GM21423 (cell line): ENCODE measurements around the gene PPP6R1.

Experiments used
- ATAC-seq: cut with Tn5 transposase; IDR thresholded peaks from one replicate; pipeline ENCODE4 v1.9.1; 2021; ENCODE audit warnings: mild to moderate bottlenecking, moderate library complexity; ENCODE audit not compliant: unreplicated experiment

The PPP6R1 gene, protein sequence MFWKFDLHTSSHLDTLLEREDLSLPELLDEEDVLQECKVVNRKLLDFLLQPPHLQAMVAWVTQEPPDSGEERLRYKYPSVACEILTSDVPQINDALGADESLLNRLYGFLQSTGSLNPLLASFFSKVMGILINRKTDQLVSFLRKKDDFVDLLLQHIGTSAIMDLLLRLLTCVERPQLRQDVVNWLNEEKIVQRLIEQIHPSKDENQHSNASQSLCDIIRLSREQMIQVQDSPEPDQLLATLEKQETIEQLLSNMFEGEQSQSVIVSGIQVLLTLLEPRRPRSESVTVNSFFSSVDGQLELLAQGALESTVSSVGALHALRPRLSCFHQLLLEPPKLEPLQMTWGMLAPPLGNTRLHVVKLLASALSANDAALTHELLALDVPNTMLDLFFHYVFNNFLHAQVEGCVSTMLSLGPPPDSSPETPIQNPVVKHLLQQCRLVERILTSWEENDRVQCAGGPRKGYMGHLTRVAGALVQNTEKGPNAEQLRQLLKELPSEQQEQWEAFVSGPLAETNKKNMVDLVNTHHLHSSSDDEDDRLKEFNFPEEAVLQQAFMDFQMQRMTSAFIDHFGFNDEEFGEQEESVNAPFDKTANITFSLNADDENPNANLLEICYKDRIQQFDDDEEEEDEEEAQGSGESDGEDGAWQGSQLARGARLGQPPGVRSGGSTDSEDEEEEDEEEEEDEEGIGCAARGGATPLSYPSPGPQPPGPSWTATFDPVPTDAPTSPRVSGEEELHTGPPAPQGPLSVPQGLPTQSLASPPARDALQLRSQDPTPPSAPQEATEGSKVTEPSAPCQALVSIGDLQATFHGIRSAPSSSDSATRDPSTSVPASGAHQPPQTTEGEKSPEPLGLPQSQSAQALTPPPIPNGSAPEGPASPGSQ

DNA sequence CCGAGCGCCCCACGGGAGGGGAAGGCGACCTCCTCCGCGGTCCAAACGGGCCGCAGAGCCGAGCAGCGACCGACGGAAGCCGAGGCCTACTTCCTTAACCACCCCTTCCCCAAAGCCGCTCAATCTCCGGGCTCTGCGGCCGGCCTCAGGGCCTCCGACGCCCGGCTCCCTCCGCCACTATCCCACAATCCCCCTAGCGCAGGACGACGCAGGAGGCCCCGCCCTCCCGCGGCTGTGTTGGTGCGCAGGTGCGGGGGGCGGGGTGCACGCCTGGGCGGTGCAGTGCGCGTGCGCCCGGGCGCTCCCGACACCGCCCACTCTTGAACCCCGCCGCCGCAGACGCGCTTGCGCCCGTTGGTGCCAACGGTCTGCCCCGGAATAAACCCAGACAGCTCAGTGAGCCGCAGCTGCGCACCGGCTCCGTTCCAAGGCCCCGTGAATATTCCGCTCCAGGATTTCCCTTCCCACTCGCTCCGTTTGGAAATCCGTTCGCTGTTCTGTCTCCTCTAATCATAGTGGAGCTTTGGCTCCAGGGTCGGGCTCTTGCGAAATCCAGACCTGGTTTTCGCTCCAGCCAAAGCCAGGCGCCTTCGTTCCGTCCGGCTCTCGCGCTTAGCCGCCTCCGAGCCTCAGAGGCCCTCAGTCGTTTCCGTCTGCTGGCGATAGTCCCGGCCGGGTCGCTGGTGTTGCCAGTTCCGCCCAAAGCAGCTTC lies at the start of gene PPP6R1:
Gene PPP6R1, minus strand, starts transcription at position 190 of the 712 bp plus-strand sequence. CDS start 11,914 bp downstream, outside the sequence.
- peak; percentile 64 for ATAC-seq

DNA sequence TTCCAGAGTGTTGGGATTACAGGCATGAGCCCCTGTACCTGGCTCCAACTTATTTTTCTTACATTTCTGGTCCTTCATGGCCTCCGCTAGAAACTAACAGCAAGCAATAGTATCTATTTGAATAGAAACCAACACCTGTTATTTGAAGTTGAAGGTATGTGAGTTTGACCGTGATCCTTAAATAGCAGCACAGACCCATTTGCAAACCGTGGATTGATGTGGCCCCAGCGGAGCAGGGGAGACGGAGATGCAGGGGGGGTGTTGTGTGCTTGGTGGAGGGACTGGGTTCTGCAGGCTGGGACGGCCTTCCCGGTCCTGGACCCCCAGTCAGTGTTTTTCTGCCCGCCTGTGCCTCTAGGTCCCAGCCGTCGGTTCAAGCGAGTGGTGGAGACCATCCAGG lies 49.5 kb upstream of the PPP6R1 start:
- no peak for ATAC-seq

DNA sequence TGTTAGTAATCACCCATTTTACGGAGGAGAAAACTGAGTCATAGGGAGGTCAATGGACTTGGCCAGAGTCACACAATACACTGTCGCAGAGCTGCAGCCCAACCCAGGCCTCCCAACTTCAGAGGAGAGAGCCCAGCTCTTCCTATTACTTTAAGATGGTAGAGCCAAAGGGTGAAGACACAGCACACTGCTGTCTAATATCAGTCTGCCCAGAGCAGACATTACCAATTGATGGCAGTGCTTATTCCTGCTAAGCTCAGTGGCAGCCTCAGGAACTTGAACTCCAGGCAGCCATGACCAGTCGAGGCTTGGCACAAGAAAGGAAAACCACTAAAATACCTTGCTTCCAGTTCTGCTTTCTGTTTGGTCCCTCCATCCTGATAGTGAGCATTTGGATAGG lies 47.9 kb upstream of the PPP6R1 start:
- no peak for ATAC-seq

DNA sequence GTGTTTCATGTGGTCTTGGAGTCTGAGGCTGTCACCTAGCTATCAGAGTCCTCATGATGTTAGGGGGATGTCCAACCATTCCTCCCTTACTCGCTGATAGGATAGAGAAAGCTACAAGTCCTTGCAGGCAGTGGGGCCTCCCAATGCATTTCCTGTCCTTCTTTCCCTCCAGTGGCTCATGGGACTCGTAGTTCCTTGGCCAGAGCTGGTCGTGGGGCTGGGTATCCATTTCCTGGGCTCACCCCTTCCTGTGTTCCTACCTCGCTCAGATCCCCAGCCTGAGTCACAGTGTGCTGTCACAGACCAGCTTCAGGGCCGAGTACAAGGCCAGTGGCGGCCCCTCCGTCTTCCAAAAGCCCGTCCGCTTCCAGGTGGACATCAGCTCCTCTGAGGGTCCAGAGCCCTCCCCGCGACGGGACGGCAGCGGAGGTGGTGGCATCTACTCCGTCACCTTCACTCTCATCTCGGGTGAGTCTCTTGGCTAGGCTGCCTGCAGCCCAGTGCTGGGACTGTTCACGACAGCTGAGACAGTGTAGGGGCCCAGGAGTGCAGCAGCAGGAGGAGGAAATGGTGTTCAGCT lies 47.3 kb upstream of the PPP6R1 start:
- ATAC-seq: no peak

DNA sequence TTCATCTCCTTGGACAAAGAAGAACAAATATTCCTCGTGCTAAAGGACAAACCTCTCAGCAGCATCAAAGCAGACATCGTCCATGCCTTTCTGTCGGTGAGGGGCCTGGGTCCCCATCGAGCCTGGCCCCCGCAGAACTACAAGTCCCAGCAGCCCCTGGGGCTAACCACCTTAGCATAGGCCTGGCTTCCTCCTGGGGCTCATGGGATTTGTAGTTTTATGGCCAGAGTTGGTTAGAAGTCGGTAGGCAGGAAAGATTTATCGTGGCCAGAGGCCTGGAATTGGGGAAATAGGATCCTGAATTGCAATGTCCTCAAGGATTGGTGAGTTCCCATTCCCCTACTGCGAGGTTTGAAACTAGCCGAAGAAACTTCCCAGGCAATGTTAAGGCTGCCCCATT lies 46.7 kb upstream of the PPP6R1 start:
- ATAC-seq: no peak

DNA sequence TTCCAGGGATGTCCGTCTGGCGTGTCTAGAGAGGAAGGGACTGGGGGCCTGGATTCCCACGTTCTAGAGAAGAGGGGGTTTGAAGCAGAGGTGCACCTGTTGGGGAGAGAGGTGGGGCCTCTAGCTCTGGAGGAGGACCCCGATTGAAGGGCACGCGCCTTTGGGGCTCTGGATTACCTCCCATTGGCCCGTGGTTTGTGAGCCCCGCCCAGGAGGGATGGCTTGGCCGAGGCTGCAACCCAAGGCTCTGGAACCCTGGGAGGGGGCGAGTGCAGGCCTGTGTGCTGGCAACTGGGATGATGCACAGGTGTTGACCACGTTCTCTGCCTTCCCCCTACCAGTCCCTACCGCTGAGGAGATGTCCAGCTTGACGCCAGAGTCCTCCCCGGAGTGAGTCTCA lies 46.2 kb upstream of the PPP6R1 start:
- no peak for ATAC-seq

DNA sequence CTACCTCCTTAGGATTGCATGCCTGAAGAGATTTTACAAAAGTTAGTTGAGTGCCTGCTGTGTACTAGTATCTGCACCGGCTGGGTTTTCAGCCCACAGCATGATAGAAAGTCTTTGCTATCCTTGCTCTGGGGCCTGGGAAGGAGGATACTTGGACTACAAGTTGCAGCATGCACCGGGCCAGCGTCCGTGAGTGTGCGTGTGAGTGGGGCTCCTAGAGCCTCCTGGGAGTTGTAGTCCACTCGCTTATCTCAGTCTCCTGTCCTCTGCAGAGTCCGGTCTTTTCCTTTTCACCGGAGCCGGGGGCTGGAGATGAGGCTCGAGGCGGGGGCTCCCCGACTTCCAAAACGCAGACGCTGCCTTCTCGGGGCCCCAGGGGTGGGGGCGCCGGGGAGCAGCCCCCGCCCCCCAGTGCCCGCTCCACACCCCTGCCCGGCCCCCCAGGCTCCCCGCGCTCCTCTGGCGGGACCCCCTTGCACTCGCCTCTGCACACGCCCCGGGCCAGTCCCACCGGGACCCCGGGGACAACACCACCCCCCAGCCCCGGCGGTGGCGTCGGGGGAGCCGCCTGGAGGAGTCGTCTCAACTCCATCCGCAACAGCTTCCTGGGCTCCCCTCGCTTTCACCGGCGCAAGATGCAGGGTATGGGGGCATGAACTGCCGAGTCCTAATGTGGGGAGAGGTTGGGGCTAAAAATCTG lies 45.6 kb upstream of the PPP6R1 start:
- ATAC-seq: no peak

DNA sequence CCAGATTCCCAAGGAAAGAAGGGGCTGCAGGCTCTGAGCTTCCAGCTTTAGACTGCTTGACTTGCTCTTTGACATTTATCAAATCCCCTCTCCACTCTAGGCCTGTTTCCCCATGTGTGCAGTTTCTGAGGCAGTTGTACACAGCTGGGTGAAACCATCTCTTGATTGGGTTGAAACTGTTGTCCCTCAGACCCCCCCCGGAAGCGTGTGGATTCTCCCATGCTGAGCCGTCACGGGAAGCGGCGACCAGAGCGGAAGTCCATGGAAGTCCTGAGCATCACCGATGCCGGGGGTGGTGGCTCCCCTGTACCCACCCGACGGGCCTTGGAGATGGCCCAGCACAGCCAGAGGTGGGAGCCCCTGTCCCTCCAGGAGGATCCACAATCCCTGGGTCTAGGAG lies 44.7 kb upstream of the PPP6R1 start:
- no peak for ATAC-seq

DNA sequence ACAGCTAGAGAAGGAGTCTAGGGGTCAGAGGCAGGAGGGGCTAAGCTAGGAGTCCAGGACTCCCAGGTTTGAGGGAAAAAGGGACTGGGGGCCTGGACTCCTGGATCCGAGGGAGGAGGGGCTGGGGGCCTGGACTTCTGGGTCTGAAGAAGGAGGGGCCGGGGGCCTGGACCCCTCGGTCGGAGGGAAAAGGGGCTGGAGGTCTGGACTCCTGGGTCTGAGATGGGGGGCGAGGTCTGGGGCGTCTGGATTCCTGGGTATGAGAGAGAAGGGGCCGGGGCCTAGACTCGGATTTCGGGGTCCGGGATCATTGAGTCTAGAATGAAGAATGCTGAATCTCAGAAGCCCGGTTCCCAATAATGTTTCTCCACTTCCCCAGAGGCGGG lies 43.5 kb upstream of the PPP6R1 start:
- ATAC-seq: no peak

DNA sequence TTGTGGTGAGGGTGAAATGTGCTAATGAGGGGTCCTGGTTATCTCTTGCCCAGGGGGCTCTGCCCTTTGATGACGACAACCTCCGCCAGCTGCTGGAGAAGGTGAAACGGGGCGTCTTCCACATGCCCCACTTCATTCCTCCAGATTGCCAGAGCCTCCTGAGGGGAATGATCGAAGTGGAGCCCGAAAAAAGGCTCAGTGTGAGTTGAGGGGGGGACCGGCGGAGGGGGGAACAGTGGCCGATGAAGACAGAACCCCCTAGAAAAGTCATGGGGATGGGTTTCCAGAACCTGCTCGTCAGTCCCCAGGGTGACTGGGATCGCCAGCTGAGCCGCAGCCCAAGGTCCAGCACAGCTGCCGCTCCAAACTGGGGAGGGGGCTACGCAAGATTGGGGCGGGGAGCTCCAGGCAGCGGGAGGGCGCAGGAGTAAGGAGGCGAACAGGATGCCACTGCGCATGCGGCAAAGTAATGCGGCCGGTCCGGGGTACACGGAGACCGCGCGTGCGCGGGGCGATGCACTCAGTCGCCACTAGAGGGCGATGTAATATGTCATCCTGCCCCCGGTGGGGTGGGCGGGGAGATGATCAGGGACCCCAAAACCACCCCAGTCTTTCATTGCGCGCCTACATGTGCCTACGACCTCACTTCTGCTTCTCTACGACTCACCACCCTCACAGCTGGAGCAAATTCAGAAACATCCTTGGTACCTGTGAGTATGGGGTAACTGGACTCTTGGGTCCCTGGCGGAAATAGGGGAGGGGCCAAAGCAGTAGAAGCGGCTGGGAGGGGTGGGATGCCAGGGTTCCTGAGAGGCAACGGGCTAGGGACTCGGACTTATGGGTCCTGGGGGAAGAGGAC lies 42.9 kb upstream of the PPP6R1 start:
- ATAC-seq: peak; percentile 57

DNA sequence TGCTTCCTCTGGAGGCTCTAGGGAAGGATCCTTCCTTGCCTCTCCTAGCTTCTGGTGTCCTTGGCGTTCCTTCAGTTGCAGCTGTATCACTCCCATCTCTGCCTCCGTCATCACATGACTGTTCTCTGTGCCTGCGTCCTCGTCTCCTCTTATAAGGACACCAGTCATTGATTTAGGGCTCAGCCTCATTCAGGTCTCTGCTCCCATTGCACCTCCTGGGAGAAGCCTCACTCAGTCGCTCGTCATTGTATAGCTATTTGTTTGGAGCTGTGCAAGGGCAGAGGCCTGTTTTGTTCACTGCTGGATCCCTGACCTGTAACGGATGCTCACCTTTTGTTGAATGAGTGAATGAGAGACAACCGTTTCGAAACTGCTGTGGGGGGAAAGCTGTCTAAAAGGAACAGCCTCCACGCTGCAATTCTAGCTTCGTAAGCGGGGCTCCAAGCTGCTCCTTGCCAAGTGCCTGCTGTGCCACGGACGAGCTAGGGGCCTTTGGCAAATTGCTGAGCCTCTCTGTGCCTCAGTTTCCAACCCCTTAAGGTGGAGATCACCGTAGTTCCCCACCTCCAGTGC lies 42.2 kb upstream of the PPP6R1 start:
- no peak for ATAC-seq

DNA sequence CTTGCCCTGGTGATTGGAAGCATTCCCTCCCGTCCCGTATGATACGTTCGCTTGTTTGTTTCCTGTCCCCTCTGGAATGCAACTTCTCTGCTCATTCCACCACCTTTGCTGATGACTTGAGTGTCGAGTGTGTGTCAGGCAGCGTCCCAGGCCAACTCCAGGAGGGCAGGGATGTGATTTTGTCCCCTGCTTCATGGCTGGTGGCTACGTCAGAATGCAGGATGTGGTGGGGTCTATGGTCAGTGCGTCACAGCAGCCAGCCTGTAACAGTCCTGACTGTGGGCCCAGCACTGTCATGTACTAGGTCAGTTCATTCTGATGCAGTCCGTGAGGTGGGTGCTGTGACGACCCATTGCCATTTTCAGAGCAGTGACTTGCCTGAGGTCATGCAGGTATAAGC lies 41.2 kb upstream of the PPP6R1 start:
- ATAC-seq: no peak

DNA sequence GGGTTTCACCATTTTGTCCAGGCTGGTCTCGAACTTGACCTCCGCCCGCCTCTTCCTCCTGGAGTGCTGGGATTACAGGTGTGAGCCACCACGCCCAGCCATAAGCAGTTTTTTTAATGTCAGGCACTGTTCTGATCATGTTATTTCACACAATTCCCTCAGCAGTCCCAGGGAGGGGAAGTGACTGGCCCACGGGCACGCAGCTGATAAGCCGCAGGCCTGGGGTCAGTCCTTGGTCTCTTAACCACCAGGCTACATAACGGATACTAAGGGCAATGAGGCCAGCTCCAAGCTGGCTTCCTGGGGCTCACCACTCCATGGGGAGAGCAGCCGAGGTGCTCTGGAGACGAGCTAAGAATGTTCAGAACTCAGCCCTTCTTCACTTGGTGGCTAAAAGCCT lies 38.5 kb upstream of the PPP6R1 start:
- ATAC-seq: no peak

DNA sequence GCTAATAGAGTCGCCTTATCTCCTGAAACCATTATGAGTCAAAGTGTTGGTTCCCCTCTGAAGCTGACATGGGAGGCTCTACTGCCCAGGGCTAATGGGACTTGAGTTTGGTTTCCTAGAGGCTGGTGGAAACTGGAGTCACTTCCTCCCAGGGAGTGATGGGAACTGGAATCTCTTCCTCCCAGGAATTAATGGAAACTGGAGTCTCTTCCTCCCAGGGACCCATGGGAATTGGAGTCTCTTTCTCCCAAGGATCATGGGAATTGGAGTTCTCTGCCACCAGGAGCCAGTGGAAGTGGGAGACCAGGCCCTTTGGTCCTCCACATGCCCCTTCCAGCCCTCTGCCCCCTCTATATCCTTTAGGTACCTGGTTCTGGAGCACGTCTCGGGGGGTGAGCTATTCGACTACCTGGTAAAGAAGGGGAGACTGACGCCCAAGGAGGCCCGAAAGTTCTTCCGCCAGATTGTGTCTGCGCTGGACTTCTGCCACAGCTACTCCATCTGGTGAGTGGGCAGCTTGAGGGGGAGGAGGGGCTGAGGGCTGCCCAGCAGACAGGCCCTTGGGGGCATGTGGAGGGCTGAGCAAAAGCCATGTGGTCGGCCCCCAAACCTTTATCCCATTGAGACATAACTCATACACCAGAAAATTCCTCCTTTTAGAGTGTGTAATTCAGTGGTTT lies 30.4 kb upstream of the PPP6R1 start:
- no peak for ATAC-seq

DNA sequence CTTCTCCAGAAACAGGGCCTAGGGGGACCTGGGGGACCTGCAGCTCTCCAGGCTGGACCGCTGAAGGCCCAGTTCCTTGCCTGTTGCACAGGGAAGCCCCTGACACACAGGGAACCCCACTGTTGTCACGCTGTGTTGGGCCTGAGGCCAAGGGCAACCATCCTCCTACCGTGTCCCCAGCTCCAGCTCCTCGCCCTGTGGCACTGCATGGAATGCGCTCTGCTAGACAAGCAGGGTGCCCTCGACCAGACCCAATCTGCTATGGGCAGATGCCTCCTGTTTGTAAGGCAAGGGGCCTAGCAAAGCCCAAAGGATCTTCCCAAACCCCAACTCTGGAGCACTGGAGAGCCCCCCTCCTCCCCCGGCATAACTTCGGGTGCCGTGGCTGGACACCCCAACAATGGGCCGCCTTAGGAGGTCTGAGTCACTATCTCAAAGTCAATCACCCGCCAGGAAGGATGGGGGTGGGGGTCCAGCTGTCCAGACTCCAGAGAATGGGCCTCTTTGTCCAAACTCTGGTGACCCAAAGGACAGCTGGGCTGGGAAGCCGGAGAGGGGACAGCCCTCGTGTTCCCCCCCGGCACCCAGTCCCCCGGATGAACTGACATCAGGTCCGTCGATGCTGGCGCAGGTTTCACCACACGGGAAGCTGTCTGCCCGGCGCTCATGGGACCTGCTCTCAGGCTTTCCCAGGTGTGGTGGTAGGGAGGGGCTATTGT lies 28.7 kb upstream of the PPP6R1 start:
- no peak for ATAC-seq

DNA sequence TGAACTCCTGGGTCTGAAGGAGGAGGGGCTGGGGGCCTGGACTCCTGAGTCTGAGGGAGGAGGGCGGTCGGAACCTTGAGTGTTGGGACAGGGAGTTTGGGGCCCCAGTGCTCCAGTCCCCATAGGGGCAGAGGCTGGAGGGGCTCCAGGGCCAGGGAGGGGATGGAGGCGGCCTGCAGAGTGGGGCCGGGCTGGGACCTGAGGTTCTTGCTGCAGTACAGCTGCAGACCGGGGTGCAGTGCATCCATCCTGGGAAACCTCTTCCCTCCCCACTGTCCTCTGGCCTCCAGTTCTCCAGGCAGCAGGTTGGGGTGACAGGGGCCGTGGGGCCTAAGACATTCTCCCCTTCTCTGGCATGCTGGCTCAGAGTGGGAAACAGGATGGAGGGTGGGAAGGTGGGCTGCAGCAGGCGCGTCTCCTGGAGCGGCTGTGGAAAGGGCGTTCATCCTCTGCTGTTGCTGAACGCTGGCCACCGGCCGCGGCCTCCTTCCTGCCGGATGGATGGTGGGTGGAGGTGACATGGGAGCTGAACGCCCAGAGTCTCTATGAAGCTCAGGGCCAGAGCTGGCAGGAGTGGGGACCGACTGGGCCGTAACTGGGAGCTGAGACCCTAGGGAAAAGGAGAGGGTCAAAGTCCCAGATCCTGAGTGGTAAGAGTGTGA lies 26.5 kb upstream of the PPP6R1 start:
- ATAC-seq: no peak

DNA sequence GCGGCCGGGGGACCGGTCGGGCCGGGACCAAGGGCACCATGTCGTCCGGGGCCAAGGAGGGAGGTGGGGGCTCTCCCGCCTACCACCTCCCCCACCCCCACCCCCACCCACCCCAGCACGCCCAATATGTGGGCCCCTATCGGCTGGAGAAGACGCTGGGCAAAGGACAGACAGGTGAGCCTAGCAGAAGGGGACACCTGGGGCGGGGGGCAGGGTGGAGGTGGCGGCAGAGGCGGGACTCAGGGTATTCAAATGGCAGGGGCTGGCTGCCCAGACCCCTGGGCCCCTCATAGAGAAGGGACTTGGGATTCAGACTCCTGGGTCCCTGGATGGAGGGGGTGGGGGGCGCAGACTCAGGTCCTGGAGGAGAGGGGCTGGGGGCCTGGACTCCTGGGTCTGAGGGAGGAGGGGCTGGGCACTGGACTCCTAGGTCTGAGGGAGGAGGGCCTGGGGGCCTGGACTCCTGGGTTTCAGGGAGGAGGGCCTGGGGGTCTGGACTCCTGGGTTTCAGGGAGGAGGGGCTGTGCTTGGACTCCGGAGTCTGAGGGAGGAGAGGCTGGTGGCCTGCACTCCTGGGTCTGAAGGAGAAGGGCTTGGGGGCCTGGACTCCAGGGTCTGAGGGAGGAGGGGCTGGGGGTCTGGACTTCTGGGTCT lies 25.7 kb upstream of the PPP6R1 start:
- no peak for ATAC-seq
